ENCODE results near the gene SPAG9.

Gene SPAG9

GRCh38 chr17:50939795-50940684, 180.6 kb downstream of the SPAG9 start:
- DNase-seq (ENCODE audit: low read depth in 2 of 2): no peak

- no peak for DNase-seq (ENCODE audit: low read depth in 2 of 2)
Measured at GRCh38 chr17:50939542-50939794, 181.2 kb downstream of the SPAG9 start.

GRCh38 chr17:50938821-50939541, 181.7 kb downstream of the SPAG9 start:
- no peak for DNase-seq (ENCODE audit: low read depth in 2 of 2)

- no peak for DNase-seq (ENCODE audit: low read depth in 2 of 2)
Measured at GRCh38 chr17:50935996-50936266, 184.7 kb downstream of the SPAG9 start.

GRCh38 chr17:50935221-50935995, 185.3 kb downstream of the SPAG9 start:
- DNase-seq (ENCODE audit: low read depth in 2 of 2): no peak

GRCh38 chr17:50934672-50935220, 185.9 kb downstream of the SPAG9 start:
- no peak for DNase-seq (ENCODE audit: low read depth in 2 of 2)

GRCh38 chr17:50934161-50934560, 186.5 kb downstream of the SPAG9 start:
- no peak for DNase-seq (ENCODE audit: low read depth in 2 of 2)

- no peak for DNase-seq (ENCODE audit: low read depth in 2 of 2)
Measured at GRCh38 chr17:50931144-50931908, 189.3 kb downstream of the SPAG9 start.

- DNase-seq (ENCODE audit: low read depth in 2 of 2): no peak
Measured at GRCh38 chr17:50928646-50929045, 192.0 kb downstream of the SPAG9 start.

GRCh38 chr17:50927287-50927686, 193.4 kb downstream of the SPAG9 start:
- DNase-seq (ENCODE audit: low read depth in 2 of 2): no peak

GRCh38 chr17:50926523-50926922, 194.1 kb downstream of the SPAG9 start:
- DNase-seq (ENCODE audit: low read depth in 2 of 2): no peak

- no peak for DNase-seq (ENCODE audit: low read depth in 2 of 2)
Measured at GRCh38 chr17:50925296-50925891, 195.3 kb downstream of the SPAG9 start.

GRCh38 chr17:50924800-50925199, 195.9 kb downstream of the SPAG9 start:
- DNase-seq (ENCODE audit: low read depth in 2 of 2): no peak

- no peak for DNase-seq (ENCODE audit: low read depth in 2 of 2)
Measured at GRCh38 chr17:50924300-50924699, 196.4 kb downstream of the SPAG9 start.

- no peak for DNase-seq (ENCODE audit: low read depth in 2 of 2)
Measured at GRCh38 chr17:50923611-50924010, 197.1 kb downstream of the SPAG9 start.

- no peak for DNase-seq (ENCODE audit: low read depth in 2 of 2)
Measured at GRCh38 chr17:50922721-50923405, 197.8 kb downstream of the SPAG9 start.

- DNase-seq (ENCODE audit: low read depth in 2 of 2): no peak
Measured at GRCh38 chr17:50922107-50922506, 198.6 kb downstream of the SPAG9 start.

- DNase-seq (ENCODE audit: low read depth in 2 of 2): no peak
Measured at GRCh38 chr17:50920891-50921586, 199.6 kb downstream of the SPAG9 start.

- no peak for DNase-seq (ENCODE audit: low read depth in 2 of 2)
Measured at GRCh38 chr17:50920041-50920410, 200.6 kb downstream of the SPAG9 start.
